Stimulated activated CD8-positive, alpha-beta memory T cell treated with anti-CD3 and anti-CD28 coated beads, Interleukin-7, amount 100 ng/mL, for 1 hour (primary cell): ENCODE data around the gene GNG10.
"Not testable (repeated sequence)": the region's sequence is repeated elsewhere in the genome, so short reads cannot be mapped to it uniquely, and the experiment has no call there.

Source experiments
- DNase-seq, 2 donors: peaks; one replicate each; pipeline ENCODE4 v3.0.0-alpha.2; 2020; ENCODE audit warnings: low read depth in 2 of 2

Gene GNG10

GRCh38 chr9:111661150-111661801 lies at the start of gene GNG10:
Gene GNG10, plus strand, starts transcription at chr9:111661605. Its CDS starts 30 bp downstream, at chr9:111661635.
- peak; percentile 45 to 47 for DNase-seq

DNA sequence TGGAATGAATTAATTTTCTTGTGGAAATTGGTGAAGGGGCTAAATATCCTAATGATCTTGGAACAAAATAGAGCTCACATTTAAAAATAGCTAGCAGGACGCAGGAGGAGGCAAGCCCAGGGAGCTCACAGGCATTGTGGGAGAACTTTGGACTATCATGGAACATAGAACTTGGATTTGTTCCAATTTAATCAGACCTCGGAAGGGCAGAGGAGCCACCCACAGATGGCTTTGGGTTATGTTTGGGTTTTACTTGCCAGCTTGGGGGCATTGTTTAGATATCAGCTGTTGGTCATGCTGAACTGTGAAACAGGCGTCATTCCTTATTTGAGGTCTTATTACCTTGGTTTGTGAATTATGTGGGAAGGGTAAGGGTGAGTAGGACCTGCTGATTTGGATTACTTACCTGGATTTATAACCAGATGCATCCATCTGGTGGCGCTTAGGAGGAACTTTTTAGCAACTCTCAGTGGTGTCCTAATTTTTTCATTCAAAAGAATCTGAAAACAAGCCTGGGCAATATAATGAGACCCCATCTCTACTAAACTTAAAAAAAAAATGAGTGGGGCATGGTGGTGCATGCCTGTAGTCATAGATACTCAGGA lies 47.9 kb upstream of the GNG10 start:
- no peak for DNase-seq

- no peak for DNase-seq
Measured at GRCh38 chr9:111615928-111616327, 45.5 kb upstream of the GNG10 start.

DNA sequence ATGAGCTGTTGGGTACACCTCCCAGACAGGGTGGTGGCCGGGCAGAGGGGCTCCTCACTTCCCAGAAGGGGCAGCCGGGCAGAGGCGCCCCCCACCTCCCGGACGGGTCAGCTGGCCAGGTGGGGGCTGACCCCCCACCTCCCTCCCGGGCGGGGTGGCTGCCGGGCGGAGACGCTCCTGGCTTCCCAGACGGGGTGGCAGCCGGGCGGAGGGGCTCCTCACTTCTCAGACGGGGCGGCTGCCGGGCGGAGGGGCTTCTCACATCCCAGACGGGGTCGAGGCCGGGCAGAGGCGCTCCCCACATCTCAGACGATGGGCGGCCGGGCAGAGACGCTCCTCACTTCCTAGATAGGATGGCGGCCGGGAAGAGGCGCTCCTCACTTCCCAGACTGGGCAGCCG lies 44.1 kb upstream of the GNG10 start:
- not testable (repeated sequence) for DNase-seq

DNA sequence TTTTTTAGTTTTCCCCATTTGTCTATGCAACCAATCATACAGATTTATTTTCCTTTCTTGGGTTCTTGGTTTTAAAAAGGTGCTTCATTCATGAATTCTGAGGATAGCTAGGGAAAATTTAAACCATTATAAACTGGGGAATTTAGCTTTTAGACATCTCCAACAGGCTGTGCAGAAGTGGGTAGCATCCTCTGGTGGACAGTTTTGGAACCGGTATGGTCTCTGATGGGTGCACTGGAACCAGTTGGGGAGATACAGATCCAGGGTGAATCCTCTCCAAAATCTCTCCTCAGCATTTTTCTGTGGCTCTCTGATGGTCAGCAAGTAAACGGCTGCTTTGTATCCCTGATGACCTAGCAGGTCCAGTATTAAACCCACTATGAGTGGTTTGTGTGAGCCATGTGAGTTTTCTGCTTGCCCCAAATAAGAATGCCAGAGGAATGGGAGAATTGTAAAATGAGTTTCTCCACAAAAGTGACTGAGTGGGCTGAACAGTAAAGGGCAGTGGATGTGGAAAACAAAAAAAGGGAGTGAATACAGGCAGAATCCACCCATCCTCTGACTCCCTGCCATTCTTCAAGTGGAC lies 39.4 kb upstream of the GNG10 start:
- DNase-seq: no peak

DNA sequence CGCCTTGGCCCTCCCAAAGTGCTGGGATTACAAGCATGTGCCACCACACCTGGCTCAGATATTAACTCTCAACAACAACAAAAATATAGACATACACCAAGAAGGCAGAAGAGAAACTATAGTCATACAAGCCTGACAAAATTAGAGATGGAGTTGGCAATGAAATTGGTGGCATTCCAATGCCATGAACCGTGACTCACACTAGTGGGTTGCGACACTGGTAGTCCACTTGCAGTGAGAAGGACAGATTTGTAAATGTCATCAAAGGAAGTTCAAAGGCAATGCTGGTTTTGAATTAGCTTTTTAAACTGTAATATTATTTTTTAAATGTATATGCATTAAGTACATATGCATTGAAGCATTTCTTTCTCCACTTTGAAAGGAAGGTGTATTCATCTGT lies 38.8 kb upstream of the GNG10 start:
- DNase-seq: no peak

- DNase-seq: no peak
Measured at GRCh38 chr9:111627260-111627963, 34.0 kb upstream of the GNG10 start.

DNA sequence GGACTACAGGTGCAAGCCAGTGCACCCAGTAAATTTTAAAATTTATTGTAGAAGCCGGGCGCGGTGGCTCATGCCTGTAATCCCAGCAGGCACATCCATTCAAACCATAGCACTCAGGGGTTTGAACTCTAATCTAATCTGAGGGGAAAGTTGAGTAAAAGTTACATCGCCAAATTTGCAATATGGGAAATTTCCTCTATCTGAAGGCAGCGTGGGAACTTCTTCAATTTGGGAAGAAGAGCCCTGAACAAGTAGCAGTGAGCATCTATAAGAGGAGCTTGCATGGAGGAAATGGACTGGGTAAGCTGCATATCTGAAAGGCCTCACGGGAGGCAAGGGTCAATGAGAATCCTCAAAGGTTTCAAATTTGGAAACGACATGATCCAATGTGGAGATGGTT lies 33.0 kb upstream of the GNG10 start:
- DNase-seq: no peak

DNA sequence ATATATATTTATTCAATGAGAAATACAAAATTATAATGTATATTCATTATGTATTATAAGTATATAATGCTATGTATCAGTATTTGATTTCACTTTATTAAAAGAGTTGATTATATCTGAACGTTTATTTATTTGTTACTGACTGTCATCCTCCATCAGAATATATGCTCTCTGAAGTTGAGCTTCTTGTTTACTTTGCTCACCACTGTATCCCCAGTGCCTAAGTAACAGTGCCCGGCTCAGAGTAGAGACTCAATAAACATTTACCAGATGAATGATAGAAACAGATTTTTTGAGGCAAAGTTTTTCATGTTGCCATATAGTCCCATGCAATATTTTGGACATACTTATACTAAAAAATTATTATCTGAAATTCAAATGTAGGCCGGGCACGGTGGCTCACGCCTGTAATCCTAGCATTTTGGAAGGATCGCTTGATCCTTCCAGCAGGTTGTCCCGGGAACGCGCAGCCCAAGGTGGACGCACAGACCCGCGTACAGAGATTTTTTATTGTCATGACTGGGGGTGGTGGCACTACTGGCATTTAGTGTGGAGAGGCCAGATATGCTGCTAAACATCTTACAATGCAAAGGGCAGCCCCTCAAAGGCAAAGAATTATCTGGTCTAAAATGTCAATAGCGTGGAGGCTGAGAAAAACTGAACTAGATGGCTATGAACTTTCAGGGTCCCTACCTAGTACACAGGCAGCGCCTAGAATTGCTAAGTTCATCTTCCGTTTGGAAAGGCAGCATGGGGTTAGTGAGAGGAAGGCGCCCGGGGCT lies 31.0 kb upstream of the GNG10 start:
- no peak for DNase-seq

GRCh38 chr9:111630964-111631213 lies 30.5 kb upstream of the GNG10 start:
- DNase-seq: no peak

DNA sequence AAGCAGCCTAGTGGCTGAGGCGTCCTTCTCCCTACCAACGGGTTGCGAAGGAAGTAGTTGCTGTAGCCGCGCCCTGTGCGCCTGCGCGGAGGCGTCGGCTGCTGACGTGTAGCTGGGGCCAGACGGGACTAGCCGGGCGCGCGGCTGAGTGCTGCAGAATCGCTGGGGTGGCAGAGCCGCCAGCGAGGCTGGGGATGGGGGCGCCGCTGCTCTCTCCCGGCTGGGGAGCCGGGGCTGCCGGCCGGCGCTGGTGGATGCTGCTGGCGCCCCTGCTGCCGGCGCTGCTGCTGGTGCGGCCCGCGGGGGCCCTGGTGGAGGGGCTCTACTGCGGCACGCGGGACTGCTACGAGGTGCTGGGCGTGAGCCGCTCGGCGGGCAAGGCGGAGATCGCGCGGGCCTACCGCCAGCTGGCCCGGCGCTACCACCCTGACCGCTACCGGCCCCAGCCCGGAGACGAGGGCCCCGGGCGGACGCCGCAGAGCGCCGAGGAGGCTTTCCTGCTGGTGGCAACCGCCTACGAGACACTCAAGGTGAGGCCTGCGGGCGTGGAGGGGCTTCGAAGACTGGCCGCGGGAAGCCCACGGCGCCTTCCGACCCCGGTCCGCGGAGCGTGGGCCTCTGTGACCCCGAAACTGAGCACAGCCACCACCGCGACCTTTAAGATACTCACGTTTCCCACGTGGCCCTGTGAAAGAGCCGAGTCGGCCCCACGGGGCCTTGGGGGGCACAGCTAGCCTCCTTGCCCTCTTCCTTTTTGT lies 30.0 kb upstream of the GNG10 start, which contains the start of gene DNAJC25:
Gene DNAJC25 (plus strand): TSS at position 121 of the 758 bp plus-strand sequence. CDS start 74 bp downstream, at position 195.
- peak; percentile 88 to 92 for DNase-seq

GRCh38 chr9:111632060-111632459 lies 29.3 kb upstream of the GNG10 start:
- DNase-seq: no peak

DNA sequence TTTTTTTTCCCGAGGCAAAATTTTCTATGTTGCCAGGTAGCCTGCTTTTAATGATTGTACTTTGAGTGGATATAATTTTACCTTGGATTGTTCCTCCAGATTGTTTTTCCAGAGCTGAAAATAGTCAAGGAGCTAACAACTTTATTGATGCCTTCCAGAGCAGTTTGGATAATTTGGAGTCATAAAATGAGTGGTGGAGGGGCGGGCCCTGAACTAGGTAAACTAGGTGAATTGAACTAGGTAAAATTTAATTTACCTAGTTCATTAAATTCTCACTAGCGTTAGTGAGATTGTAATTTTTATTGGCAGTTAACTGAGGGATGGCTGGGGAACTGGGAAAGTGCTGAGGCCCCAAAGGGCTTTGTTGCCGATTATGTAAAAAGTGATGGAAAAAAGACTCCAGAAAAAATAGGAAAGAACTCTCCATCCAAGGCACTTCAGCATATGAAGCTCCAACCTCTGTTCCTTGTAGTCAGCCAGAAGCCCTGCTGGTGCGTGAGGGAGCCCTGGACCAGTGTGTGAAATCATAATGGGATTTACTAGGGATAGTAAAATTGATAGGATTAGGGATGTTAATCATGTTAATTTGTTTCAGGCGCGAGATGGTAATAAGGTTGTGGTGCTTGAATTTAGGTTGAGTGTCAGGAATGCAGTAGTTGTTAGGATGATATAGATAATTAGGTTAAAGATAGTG lies 28.6 kb upstream of the GNG10 start:
- DNase-seq: no peak

DNA sequence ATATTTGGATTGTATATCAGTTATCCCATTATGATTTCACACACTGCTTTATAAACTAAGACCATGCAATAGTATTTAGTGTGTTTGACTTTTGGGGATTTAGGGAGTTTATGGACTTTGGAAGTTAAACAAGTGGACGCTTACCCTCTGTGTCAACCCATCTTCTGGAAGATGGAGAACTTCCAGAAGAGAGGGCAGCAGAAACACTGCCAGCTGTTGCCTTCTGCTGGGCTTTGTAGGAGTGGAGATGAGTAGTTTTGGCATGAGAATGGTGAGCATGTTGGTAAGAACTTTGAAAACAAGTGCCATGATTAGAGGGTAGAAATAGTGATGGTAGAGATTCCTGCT lies 28.0 kb upstream of the GNG10 start:
- no peak for DNase-seq

- DNase-seq: no peak
Measured at GRCh38 chr9:111634860-111635259, 26.5 kb upstream of the GNG10 start.

DNA sequence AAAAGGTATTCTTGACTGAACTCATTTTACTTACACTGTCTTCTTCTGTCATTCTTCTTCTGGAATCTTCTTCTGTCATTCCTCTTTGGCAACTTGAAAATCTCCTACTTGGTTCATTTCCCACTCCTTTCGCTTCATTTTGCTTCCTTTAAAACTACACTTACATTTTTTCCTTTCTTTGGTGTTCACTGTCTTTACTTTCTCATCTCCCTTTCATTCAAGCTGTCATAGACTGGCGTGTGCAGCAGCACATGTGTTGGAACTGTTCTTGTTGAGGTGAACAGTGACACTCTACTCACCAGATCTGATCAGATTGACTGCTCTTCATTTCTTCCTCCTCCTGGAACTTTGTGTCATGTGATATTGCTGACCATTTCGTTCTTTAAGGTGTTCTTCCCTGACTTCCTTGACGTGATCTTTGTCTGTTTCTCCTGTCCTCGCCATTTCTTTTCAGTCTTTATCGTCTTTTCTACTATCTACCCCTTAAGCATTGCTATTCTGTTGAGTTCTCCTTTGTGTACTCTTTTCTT lies 23.9 kb upstream of the GNG10 start:
- no peak for DNase-seq

GRCh38 chr9:111644195-111644772 lies 17.1 kb upstream of the GNG10 start:
- DNase-seq: no peak

DNA sequence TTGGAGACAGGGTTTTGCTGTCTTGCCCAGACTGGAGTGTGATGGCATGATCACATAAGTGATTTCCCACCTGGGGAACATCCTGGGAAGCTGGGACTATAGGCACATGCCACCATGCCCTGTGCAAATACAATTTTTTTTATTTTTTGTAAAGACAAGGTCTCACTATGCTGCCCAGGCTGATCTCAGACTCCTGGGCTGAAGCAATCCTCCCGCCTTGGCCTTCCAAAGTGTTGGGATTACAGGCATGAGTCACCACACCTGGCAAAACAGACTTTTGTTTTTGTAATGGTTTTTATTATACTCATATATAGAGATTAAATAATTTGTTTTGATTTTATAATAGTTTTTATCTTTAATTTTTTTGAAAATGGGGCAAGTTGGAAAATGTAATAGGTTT lies 15.6 kb upstream of the GNG10 start:
- no peak for DNase-seq

DNA sequence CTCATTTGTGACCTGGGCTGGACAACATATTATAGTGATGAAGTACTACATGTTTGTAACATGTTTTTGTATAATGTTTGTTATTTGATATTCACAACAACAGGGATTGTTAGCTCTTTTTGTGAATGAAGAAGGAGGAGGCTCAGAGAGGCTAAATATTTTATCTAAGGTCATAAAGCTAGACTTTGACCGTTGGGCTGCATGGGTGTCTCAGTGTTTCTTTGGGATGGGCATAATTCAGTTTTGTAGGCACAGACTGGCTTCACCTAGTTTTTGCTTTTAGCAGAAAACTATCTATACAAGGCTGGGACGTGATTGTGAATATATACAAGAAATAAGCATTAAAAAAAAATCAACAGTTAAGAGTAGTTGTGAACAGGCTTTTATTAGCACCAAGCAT lies 15.0 kb upstream of the GNG10 start:
- no peak for DNase-seq

DNA sequence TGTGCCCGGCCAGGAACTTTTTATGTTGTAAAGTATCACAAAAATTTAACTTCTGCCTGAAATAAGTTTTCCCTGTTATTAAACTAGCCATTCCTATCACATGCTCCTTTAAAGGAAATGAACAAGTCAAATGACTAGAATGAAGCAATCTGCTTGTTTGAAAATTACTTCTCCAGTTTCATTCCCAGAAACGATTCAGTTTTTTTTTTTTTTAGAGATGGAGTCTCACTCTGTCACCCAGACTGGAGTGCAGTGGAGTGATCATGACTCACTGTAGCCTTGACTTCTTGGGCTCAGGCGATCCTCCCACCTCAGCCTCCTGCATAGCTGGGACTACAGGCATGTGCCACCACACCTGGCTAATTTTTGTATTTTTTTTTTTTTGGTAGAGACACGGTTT lies 13.3 kb upstream of the GNG10 start:
- no peak for DNase-seq
